Measurements from ENCODE around the gene SKOR2. TPM values are rescaled to one million over a fixed set of nuclear protein-coding genes. Genes with fewer than 3 reads are reported as not detected.

SKOR2 gene
- total and polyA plus RNA-seq, 2 of the 4 experiments (the other 2 are of a cell fraction) = not detected

DNA sequence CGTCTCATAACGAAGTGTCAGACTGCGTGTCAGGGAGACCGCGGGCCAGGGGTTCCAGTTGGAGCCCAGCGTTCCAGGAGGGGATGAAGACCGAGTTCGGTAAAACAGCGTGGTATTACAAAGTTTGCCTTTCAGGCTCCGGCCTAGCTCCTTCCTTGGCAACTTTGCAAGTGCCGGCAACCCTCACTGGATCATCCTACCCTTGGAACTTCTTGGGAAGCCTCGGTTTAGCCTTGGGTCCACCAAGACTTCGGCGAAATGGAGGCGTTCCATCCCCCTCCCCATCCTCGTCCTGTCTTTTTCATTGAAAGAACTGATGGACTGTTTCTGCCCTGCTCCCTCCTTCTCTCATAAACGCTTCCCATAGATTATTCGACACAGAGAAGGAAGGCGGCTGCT, 10.4 kb upstream of the SKOR2 start:
- no peak overlapping the region for H2BK15ac ChIP-seq (ENCODE audit: low read depth, low read length)
- H3K56ac ChIP-seq (ENCODE audit: extremely low read depth, insufficient read depth, low read length) = no peak overlapping the region
- H3K9me3 ChIP-seq (ENCODE audit: control insufficient read depth, insufficient read depth, low read length) = peaks cover 2% of the 10 kb centered on the region; the same call in 1 of the 2 replicates
- no peak overlapping the region for H2AK9ac ChIP-seq (replicated peaks; ENCODE audit: low read depth, low read length, poor library complexity)
- H3K27me3 ChIP-seq (ENCODE audit: control insufficient read depth, insufficient read depth, low read length) = peaks cover 28% of the 10 kb centered on the region
- H4K8ac ChIP-seq (ENCODE audit: low read depth in 2 of 2, low read length in 2 of 2) = no peak overlapping the region
- H3K27ac ChIP-seq (ENCODE audit: insufficient read depth, low read length) = no peak overlapping the region
- no peak overlapping the region for H3K14ac ChIP-seq (replicated peaks; ENCODE audit: low read depth, low read length)
- no peaks in the 10 kb centered on the region for H3K9me1 ChIP-seq (ENCODE audit: insufficient read depth, low read length)
- H4K91ac ChIP-seq (ENCODE audit: insufficient read depth, low read depth, low read length) = no peak overlapping the region
- ChIA-PET POLR2A (ENCODE audit: unreplicated experiment) (no interaction called here), CTCF (interaction anchor here (0.6 kb wide), 2 partner anchors 16 to 1264 kb away, joined by 3 to 4 read pairs; no protein-coding TSS in a partner anchor)
- no peak overlapping the region for H2BK20ac ChIP-seq (ENCODE audit: low read depth, low read length)
- H3K79me1 ChIP-seq (ENCODE audit: low read depth in 1 of 2, low read length in 2 of 2) = no peaks in the 10 kb centered on the region
- no peak overlapping the region for H2BK5ac ChIP-seq (ENCODE audit: low read depth, low read length, poor library complexity, severe bottlenecking)
- H3K4me2 ChIP-seq (ENCODE audit: low read depth, low read length) = no peak overlapping the region
- WGBS, 2 experiments (ENCODE audit: extremely low coverage in 2 of 2, insufficient read length in 1 of 2) = 20% methylated on average over 1 of the region's 19 CpGs; no CpG with 5 or more reads in 1 of the 2 experiments
- no peak overlapping the region for H3K18ac ChIP-seq (ENCODE audit: low read depth, low read length)
- H3K23ac ChIP-seq (ENCODE audit: low read depth, low read length) = no peak overlapping the region
- no peak overlapping the region for H3K9ac ChIP-seq (ENCODE audit: low read depth, low read length)
- dilution Hi-C loops (cut with HindIII; ENCODE audit: low sequenced_read_pairs, unreplicated experiment) (no loop called here), in situ Hi-C loops (cut with MboI; ENCODE audit: low sequenced_read_pairs) (no loop called here), intact Hi-C loops (cut with micrococcal nuclease) (no loop called here)
- BruUV-seq (replicated peaks) = no TSS peak
- ATAC-seq (ENCODE audit: low read depth) (no peak), DNase-seq (no peak)
- no peaks in the 10 kb centered on the region for H4K20me1 ChIP-seq (ENCODE audit: insufficient read depth, low read length)
- no peaks in the 10 kb centered on the region for H3K36me3 ChIP-seq (ENCODE audit: control insufficient read depth, insufficient read depth, low read length)
- H3K4me1 ChIP-seq (ENCODE audit: control insufficient read depth, insufficient read depth, low read length) = no peaks in the 10 kb centered on the region
- H3K4me3 ChIP-seq (ENCODE audit: insufficient read depth, low read depth, low read length) = no peak overlapping the region
- H4K5ac ChIP-seq (ENCODE audit: low read depth, low read length) = no peak overlapping the region
- H2BK120ac ChIP-seq (ENCODE audit: low read depth, low read length) = no peak overlapping the region
- no peak for TF ChIP-seq SMC3 (IDR thresholded peaks at IDR 0.05; ENCODE audit: low read depth, low read length)
- no peak for TF ChIP-seq RFX5 (IDR thresholded peaks at IDR 0.05; ENCODE audit: low read depth, low read length)
- TF ChIP-seq, protein P1, sequence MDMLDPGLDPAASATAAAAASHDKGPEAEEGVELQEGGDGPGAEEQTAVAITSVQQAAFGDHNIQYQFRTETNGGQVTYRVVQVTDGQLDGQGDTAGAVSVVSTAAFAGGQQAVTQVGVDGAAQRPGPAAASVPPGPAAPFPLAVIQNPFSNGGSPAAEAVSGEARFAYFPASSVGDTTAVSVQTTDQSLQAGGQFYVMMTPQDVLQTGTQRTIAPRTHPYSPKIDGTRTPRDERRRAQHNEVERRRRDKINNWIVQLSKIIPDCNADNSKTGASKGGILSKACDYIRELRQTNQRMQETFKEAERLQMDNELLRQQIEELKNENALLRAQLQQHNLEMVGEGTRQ (IDR thresholded peaks at IDR 0.05; ENCODE audit: low read depth, low read length) = no peak
- no peak overlapping the region for H2AK5ac ChIP-seq (ENCODE audit: low read depth, low read length)
- H2AFZ ChIP-seq (replicated peaks; ENCODE audit: low read length, poor library complexity) = no peak overlapping the region
- no peak overlapping the region for H3K4ac ChIP-seq (ENCODE audit: low read depth, low read length)

Measured in IMR-90 (cell line).